GM12873 (cell line): ENCODE data around the gene CDADC1.

Experiments
- CTCF ChIP-seq: IDR thresholded peaks from 2 replicates; pipeline ENCODE4 v1.5.1; 2012; ENCODE audit warnings: low read depth, mild to moderate bottlenecking, moderate library complexity, low read length, control low read depth; ENCODE audit not compliant: insufficient read depth; ENCODE audit errors: missing control alignments

The CDADC1 gene

GRCh38 chr13:49311816-49312215 is 64.1 kb downstream of the CDADC1 start:
- TF ChIP-seq CTCF: no peak

GRCh38 chr13:49314344-49314882 is 66.7 kb downstream of the CDADC1 start:
- TF ChIP-seq CTCF: no peak

- no peak for TF ChIP-seq CTCF
Observed at GRCh38 chr13:49315036-49315565, 67.4 kb downstream of the CDADC1 start.

- no peak for TF ChIP-seq CTCF
Observed at GRCh38 chr13:49315756-49316482, 68.2 kb downstream of the CDADC1 start.

GRCh38 chr13:49319551-49319950 is 71.8 kb downstream of the CDADC1 start:
- TF ChIP-seq CTCF: no peak

- no peak for TF ChIP-seq CTCF
Observed at GRCh38 chr13:49319951-49320350, 72.2 kb downstream of the CDADC1 start.

GRCh38 chr13:49320975-49321374 is 73.2 kb downstream of the CDADC1 start:
- TF ChIP-seq CTCF: no peak
